IPS-18a (cell line): Measurements from ENCODE around the gene PSMG4.
A peak's percentile ranks its signal among the peaks of the same experiment; 100 is the strongest.

ENCODE experiments used
- H3K27ac ChIP-seq: one replicate; pipeline ENCODE4 v1.5.1; 2013; ENCODE audit warnings: low read length
- H3K27me3 ChIP-seq: one replicate; pipeline ENCODE4 v1.6.1; 2013; ENCODE audit warnings: mild to moderate bottlenecking, low read length; ENCODE audit not compliant: control insufficient read depth, insufficient read depth
- H3K36me3 ChIP-seq: one replicate; pipeline ENCODE4 v1.6.1; 2013; ENCODE audit warnings: low read depth, low read length; ENCODE audit not compliant: control insufficient read depth
- H3K4me1 ChIP-seq: one replicate; pipeline ENCODE4 v1.6.1; 2013; ENCODE audit warnings: low read depth, low read length; ENCODE audit not compliant: control insufficient read depth
- H3K4me3 ChIP-seq: one replicate; pipeline ENCODE4 v1.5.1; 2013; ENCODE audit warnings: low read length
- H3K9ac ChIP-seq: one replicate; pipeline ENCODE4 v1.6.1; 2013; ENCODE audit warnings: mild to moderate bottlenecking, low read length, moderate library complexity
- H3K9me3 ChIP-seq: one replicate; pipeline ENCODE4 v1.6.1; 2013; ENCODE audit warnings: low read depth, low read length; ENCODE audit not compliant: control insufficient read depth

PSMG4 gene

GRCh38 chr6:3222506-3223038 is 36.2 kb upstream of the PSMG4 start:
- Histone ChIP-seq H3K27me3 (no peaks in the 10 kb centered on the region), H3K4me1 (peaks cover 13% of the 10 kb centered on the region), H3K9ac (no peak overlapping the region), H3K27ac (no peak overlapping the region), H3K9me3 (no peaks in the 10 kb centered on the region), H3K4me3 (no peak overlapping the region), H3K36me3 (peaks cover 22% of the 10 kb centered on the region)

- Histone ChIP-seq H3K9me3 (no peaks in the 10 kb centered on the region), H3K9ac (peak overlapping the region; percentile 92), H3K27me3 (peaks cover 23% of the 10 kb centered on the region), H3K36me3 (peaks cover 22% of the 10 kb centered on the region), H3K4me1 (peaks cover 22% of the 10 kb centered on the region), H3K4me3 (peak overlapping the region; percentile 97), H3K27ac (no peak overlapping the region)
Measured at GRCh38 chr6:3226042-3226441, 32.7 kb upstream of the PSMG4 start.

GRCh38 chr6:3226481-3227362 is 32.0 kb upstream of the PSMG4 start:
- peak overlapping the region; percentile 92 for H3K9ac ChIP-seq
- H3K9me3 ChIP-seq = no peaks in the 10 kb centered on the region
- peak overlapping the region; percentile 97 for H3K4me3 ChIP-seq
- peaks cover 22% of the 10 kb centered on the region for H3K36me3 ChIP-seq
- H3K27ac ChIP-seq = peak overlapping the region; percentile 69
- peaks cover 23% of the 10 kb centered on the region for H3K27me3 ChIP-seq
- peaks cover 19% of the 10 kb centered on the region for H3K4me1 ChIP-seq

GRCh38 chr6:3227363-3228045 is 31.2 kb upstream of the PSMG4 start, which contains the start of gene TUBB2B:
Gene TUBB2B, minus strand, starts transcription at chr6:3227653. Its CDS starts 110 bp downstream, at chr6:3227543.
- Histone ChIP-seq H3K36me3 (peaks cover 22% of the 10 kb centered on the region), H3K4me1 (peaks cover 23% of the 10 kb centered on the region), H3K9me3 (no peaks in the 10 kb centered on the region), H3K9ac (peak within 1 kb of the TSS; percentile 92), H3K27me3 (peaks cover 28% of the 10 kb centered on the region), H3K4me3 (peak within 1 kb of the TSS; percentile 97), H3K27ac (peak within 1 kb of the TSS; percentile 69)

GRCh38 chr6:3228046-3228671 is 30.6 kb upstream of the PSMG4 start:
- Histone ChIP-seq H3K9me3 (no peaks in the 10 kb centered on the region), H3K27ac (peak overlapping the region; percentile 43), H3K27me3 (peaks cover 35% of the 10 kb centered on the region), H3K36me3 (peaks cover 22% of the 10 kb centered on the region), H3K4me1 (peaks cover 23% of the 10 kb centered on the region), H3K4me3 (peak overlapping the region; percentile 97), H3K9ac (peak overlapping the region; percentile 92)

- Histone ChIP-seq H3K9me3 (no peaks in the 10 kb centered on the region), H3K36me3 (peaks cover 14% of the 10 kb centered on the region), H3K4me3 (peak overlapping the region; percentile 97), H3K27ac (no peak overlapping the region), H3K9ac (peak overlapping the region; percentile 66), H3K27me3 (peaks cover 38% of the 10 kb centered on the region), H3K4me1 (peaks cover 23% of the 10 kb centered on the region)
Measured at GRCh38 chr6:3228771-3229565, 29.8 kb upstream of the PSMG4 start.

- peaks cover 26% of the 10 kb centered on the region for H3K4me1 ChIP-seq
- peak overlapping the region; percentile 66 for H3K9ac ChIP-seq
- H3K36me3 ChIP-seq = peaks cover 8% of the 10 kb centered on the region
- H3K27ac ChIP-seq = no peak overlapping the region
- peaks cover 38% of the 10 kb centered on the region for H3K27me3 ChIP-seq
- H3K4me3 ChIP-seq = peak overlapping the region; percentile 97
- H3K9me3 ChIP-seq = no peaks in the 10 kb centered on the region
Measured at GRCh38 chr6:3229566-3230178, 29.1 kb upstream of the PSMG4 start.

- peaks cover 26% of the 10 kb centered on the region for H3K4me1 ChIP-seq
Measured at GRCh38 chr6:3230256-3230882, 28.4 kb upstream of the PSMG4 start.

GRCh38 chr6:3230900-3231246 is 27.9 kb upstream of the PSMG4 start:
- H3K27ac ChIP-seq = peak overlapping the region; percentile 80
- H3K36me3 ChIP-seq = peaks cover 4% of the 10 kb centered on the region
- H3K4me3 ChIP-seq = peak overlapping the region; percentile 97
- peaks cover 25% of the 10 kb centered on the region for H3K4me1 ChIP-seq
- peak overlapping the region; percentile 93 for H3K9ac ChIP-seq
- H3K27me3 ChIP-seq = peaks cover 38% of the 10 kb centered on the region
- H3K9me3 ChIP-seq = no peaks in the 10 kb centered on the region

More at GRCh38 chr6:3230256-3230882, 28.4 kb upstream of the PSMG4 start:
- Histone ChIP-seq H3K9me3 (no peaks in the 10 kb centered on the region), H3K36me3 (peaks cover 8% of the 10 kb centered on the region), H3K4me3 (peak overlapping the region; percentile 97), H3K27ac (no peak overlapping the region), H3K27me3 (peaks cover 38% of the 10 kb centered on the region), H3K9ac (no peak overlapping the region)
